ENCODE data around the gene UBFD1. TPM values are rescaled to one million over a fixed set of nuclear protein-coding genes. Genes with fewer than 3 reads are reported as not detected.

UBFD1 gene
- total and polyA plus RNA-seq, 2 experiments from 2014 or later = 48.6 to 107 TPM

DNA sequence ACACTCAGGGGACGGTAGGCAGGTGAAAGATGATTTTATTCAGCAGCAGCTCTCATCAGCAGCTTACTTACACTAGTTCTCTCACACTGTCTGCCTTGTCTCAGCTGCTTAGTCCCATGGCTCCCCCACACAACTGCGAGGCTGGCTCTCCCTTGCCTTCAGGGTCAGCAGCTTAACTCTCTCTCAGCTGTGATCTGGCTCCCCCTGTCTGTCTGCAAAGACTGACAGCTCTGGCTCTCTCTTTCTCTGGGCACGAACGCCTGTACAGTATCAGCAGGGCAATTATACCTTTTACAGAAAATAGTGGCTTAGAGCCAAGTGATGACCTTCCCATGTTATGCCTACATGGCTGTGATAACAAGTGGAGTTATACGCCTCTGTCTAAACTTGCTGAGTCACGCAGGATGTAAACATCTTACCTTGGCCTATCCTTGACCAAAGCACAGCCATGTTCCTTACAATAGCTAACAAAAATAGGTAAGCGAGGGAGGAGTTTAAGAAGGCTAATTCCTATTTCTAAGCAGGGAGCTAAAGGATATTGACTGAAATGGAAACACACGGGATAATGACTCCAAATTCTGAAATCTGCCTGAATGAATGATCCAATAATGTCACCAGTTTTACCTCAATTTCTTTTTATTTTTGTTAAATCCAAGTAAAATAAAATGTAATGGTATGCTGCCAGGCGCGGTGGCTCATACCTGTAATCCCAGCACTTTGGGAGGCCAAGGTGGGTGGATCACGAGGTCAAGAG is 39.7 kb downstream of the UBFD1 start:
- WGBS (ENCODE audit: low lambda C conversion rate, missing lambda C conversion rate) = 77% methylated on average over 11 of the region's 11 CpGs
- H3K4me1 ChIP-seq (ENCODE audit: insufficient read depth) = peaks cover 10% of the 10 kb centered on the region
- H3K79me2 ChIP-seq = peaks cover 39% of the 10 kb centered on the region
- no peak overlapping the region for H3K4me3 ChIP-seq
- H3K9me2 ChIP-seq (replicated peaks; ENCODE audit: insufficient read depth) = no peaks in the 10 kb centered on the region
- peak; percentile 63 for DNase-seq (ENCODE audit: low spot score)
- H3K27ac ChIP-seq = peak overlapping the region; percentile 31
- peak overlapping the region; percentile 78 for H2AFZ ChIP-seq
- H3K4me2 ChIP-seq = peak overlapping the region; percentile 72
- no peaks in the 10 kb centered on the region for H3K36me3 ChIP-seq (replicated peaks; ENCODE audit: insufficient read depth, low read depth)
- H4K20me1 ChIP-seq (ENCODE audit: insufficient read depth, poor library complexity, severe bottlenecking) = peaks cover 6% of the 10 kb centered on the region
- TF ChIP-seq EZH2 (IDR thresholded peaks at IDR 0.05; ENCODE audit: borderline replicate concordance) (no peak), EZH2phosphoT487 (IDR thresholded peaks at IDR 0.05; ENCODE audit: low read depth, severe bottlenecking, unreplicated experiment) (no peak)
- TF ChIP-seq, protein P1, sequence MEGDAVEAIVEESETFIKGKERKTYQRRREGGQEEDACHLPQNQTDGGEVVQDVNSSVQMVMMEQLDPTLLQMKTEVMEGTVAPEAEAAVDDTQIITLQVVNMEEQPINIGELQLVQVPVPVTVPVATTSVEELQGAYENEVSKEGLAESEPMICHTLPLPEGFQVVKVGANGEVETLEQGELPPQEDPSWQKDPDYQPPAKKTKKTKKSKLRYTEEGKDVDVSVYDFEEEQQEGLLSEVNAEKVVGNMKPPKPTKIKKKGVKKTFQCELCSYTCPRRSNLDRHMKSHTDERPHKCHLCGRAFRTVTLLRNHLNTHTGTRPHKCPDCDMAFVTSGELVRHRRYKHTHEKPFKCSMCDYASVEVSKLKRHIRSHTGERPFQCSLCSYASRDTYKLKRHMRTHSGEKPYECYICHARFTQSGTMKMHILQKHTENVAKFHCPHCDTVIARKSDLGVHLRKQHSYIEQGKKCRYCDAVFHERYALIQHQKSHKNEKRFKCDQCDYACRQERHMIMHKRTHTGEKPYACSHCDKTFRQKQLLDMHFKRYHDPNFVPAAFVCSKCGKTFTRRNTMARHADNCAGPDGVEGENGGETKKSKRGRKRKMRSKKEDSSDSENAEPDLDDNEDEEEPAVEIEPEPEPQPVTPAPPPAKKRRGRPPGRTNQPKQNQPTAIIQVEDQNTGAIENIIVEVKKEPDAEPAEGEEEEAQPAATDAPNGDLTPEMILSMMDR (IDR thresholded peaks at IDR 0.05; ENCODE audit: poor library complexity) = peak; percentile 39
- no peaks in the 10 kb centered on the region for H3K9me3 ChIP-seq (ENCODE audit: low read depth)
- no peaks in the 10 kb centered on the region for H3K27me3 ChIP-seq

DNA sequence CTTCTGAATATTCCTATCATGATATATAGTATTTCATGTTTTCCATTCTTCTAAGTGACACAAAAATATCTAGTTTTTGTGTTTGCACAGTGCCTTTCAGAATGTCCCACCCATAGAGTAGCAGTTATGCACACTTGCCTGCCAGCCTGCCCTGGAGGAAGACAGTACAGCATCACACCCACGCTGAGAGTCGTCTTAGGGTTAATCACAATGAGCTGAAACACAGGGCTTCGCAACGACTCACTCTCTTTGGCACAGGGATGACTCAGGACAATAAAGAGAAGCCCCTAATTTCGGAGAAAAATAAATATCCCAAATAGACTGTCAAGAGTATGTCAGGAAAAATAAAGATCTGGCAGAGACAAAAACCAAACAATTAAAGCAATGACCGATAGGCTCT is 50.2 kb downstream of the UBFD1 start:
- WGBS (ENCODE audit: low lambda C conversion rate, missing lambda C conversion rate) = 73% methylated on average over 6 of the region's 6 CpGs
- Histone ChIP-seq H3K9me3 (ENCODE audit: low read depth) (no peaks in the 10 kb centered on the region), H2AFZ (no peak overlapping the region)

DNA sequence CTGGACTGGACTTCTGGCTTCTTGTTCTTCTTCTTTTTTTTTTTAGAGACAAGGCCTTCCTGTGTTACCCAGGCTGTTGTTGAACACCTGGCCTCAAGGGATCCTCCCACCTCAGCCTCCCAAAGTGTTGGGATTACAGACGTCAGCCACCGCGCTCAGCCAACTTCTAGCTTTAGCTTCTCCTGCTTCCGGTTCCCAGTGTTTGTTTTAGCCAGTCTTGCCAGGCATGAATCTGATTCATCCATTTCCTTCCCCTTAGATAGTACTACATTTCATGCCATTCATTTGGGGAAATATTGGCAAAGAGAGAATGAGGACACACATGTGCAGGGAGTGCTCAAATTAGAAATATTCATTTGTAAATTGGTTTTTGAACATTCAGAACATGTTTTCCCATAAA is 50.7 kb downstream of the UBFD1 start:
- Histone ChIP-seq H3K9me3 (ENCODE audit: low read depth) (no peaks in the 10 kb centered on the region), H3K27ac (no peak overlapping the region), H3K4me1 (ENCODE audit: insufficient read depth) (no peaks in the 10 kb centered on the region), H3K79me2 (no peaks in the 10 kb centered on the region), H3K27me3 (no peaks in the 10 kb centered on the region), H3K4me2 (no peak overlapping the region), H4K20me1 (ENCODE audit: insufficient read depth, poor library complexity, severe bottlenecking) (no peaks in the 10 kb centered on the region), H2AFZ (no peak overlapping the region), H3K4me3 (no peak overlapping the region), H3K9me2 (replicated peaks; ENCODE audit: insufficient read depth) (no peaks in the 10 kb centered on the region), H3K36me3 (replicated peaks; ENCODE audit: insufficient read depth, low read depth) (no peaks in the 10 kb centered on the region)
- TF ChIP-seq EZH2phosphoT487 (IDR thresholded peaks at IDR 0.05; ENCODE audit: low read depth, severe bottlenecking, unreplicated experiment) = no peak
- no peak for TF ChIP-seq EZH2 (IDR thresholded peaks at IDR 0.05; ENCODE audit: borderline replicate concordance)
- TF ChIP-seq, protein P1 (IDR thresholded peaks at IDR 0.05; ENCODE audit: poor library complexity) = no peak
- WGBS (ENCODE audit: low lambda C conversion rate, missing lambda C conversion rate) = 78% methylated on average over 4 of the region's 4 CpGs
- DNase-seq (ENCODE audit: low spot score) = no peak

More for the DNA sequence above, 50.2 kb downstream of the UBFD1 start:
- Histone ChIP-seq H3K36me3 (replicated peaks; ENCODE audit: insufficient read depth, low read depth) (no peaks in the 10 kb centered on the region), H3K4me3 (no peak overlapping the region), H3K27me3 (no peaks in the 10 kb centered on the region), H3K4me2 (no peak overlapping the region), H3K9me2 (replicated peaks; ENCODE audit: insufficient read depth) (no peaks in the 10 kb centered on the region), H3K79me2 (no peaks in the 10 kb centered on the region), H3K27ac (no peak overlapping the region), H4K20me1 (ENCODE audit: insufficient read depth, poor library complexity, severe bottlenecking) (no peaks in the 10 kb centered on the region), H3K4me1 (ENCODE audit: insufficient read depth) (no peaks in the 10 kb centered on the region)
- TF ChIP-seq, protein P1 (IDR thresholded peaks at IDR 0.05; ENCODE audit: poor library complexity) = no peak
- TF ChIP-seq EZH2 (IDR thresholded peaks at IDR 0.05; ENCODE audit: borderline replicate concordance) = no peak
- TF ChIP-seq EZH2phosphoT487 (IDR thresholded peaks at IDR 0.05; ENCODE audit: low read depth, severe bottlenecking, unreplicated experiment) = no peak
- DNase-seq (ENCODE audit: low spot score) = no peak

Data from hepatocyte (in vitro differentiated cells).